ENCODE results near the gene PXDC1.

GRCh38 chr6:3695065-3695817 lies 56.3 kb downstream of the PXDC1 start:
- TF ChIP-seq CTCF (IDR thresholded peaks at IDR 0.05 in 2 of 3, conservative IDR thresholded peaks at IDR 0.05 in 1 of 3; ENCODE audit: borderline replicate concordance in 1 of 3, insufficient read depth in 1 of 3, low read depth in 2 of 3, low read length in 2 of 3) (no peak), YY1 (IDR thresholded peaks at IDR 0.05; ENCODE audit: extremely low read depth, insufficient replicate concordance, low read depth, low read length) (no peak), ZBTB33 (IDR thresholded peaks at IDR 0.05; ENCODE audit: extremely low read depth, insufficient replicate concordance, low read length) (no peak), ATF3 (IDR thresholded peaks at IDR 0.05) (no peak), POLR2A (IDR thresholded peaks at IDR 0.05; ENCODE audit: borderline replicate concordance, extremely low read depth, insufficient read depth, insufficient read length) (no peak), CEBPB (IDR thresholded peaks at IDR 0.05; ENCODE audit: low read depth) (no peak), POLR2AphosphoS5 (IDR thresholded peaks at IDR 0.05; ENCODE audit: low read depth, low read length) (no peak), EZH2phosphoT487 (IDR thresholded peaks at IDR 0.05; ENCODE audit: borderline replicate concordance) (no peak), ELF1 (IDR thresholded peaks at IDR 0.05; ENCODE audit: borderline replicate concordance, low read depth) (no peak), EZH2 (IDR thresholded peaks at IDR 0.05) (no peak), ZNF274 (IDR thresholded peaks at IDR 0.05; ENCODE audit: low read depth, low read length) (no peak)
